Fibroblast of the conjunctiva (primary cell): ENCODE measurements around the gene SLC9A9.
A peak's percentile ranks its signal among the peaks of the same experiment; 100 is the strongest.

Experiments used
- DNase-seq: peaks from one replicate; pipeline ENCODE4 v3.0.0-alpha.2; 2010; ENCODE audit warnings: low read depth

SLC9A9 gene

GRCh38 chr3:143243686-143244085 lies 604.6 kb downstream of the SLC9A9 start:
- no peak for DNase-seq

GRCh38 chr3:143242691-143243090 lies 605.6 kb downstream of the SLC9A9 start:
- DNase-seq = no peak

- DNase-seq = no peak
Observed at GRCh38 chr3:143242101-143242500, 606.2 kb downstream of the SLC9A9 start.

GRCh38 chr3:143241481-143241951 lies 606.8 kb downstream of the SLC9A9 start:
- peak; percentile 54 for DNase-seq

- no peak for DNase-seq
Observed at GRCh38 chr3:143240886-143241285, 607.4 kb downstream of the SLC9A9 start.

GRCh38 chr3:143239031-143239430 lies 609.2 kb downstream of the SLC9A9 start:
- no peak for DNase-seq

- DNase-seq = no peak
Observed at GRCh38 chr3:143237077-143237627, 611.1 kb downstream of the SLC9A9 start.

GRCh38 chr3:143236226-143236964 lies 611.9 kb downstream of the SLC9A9 start:
- no peak for DNase-seq

- no peak for DNase-seq
Observed at GRCh38 chr3:143235614-143236204, 612.6 kb downstream of the SLC9A9 start.

GRCh38 chr3:143234526-143234925 lies 613.7 kb downstream of the SLC9A9 start:
- no peak for DNase-seq

GRCh38 chr3:143232981-143233380 lies 615.3 kb downstream of the SLC9A9 start:
- no peak for DNase-seq

GRCh38 chr3:143228405-143228804 lies 619.9 kb downstream of the SLC9A9 start:
- DNase-seq = no peak

- no peak for DNase-seq
Observed at GRCh38 chr3:143226678-143227291, 621.5 kb downstream of the SLC9A9 start.

GRCh38 chr3:143224716-143225115 lies 623.6 kb downstream of the SLC9A9 start:
- DNase-seq = no peak

- no peak for DNase-seq
Observed at GRCh38 chr3:143222981-143223380, 625.3 kb downstream of the SLC9A9 start.

- no peak for DNase-seq
Observed at GRCh38 chr3:143222505-143222904, 625.8 kb downstream of the SLC9A9 start.

- DNase-seq = no peak
Observed at GRCh38 chr3:143221446-143221845, 626.8 kb downstream of the SLC9A9 start.

- DNase-seq = no peak
Observed at GRCh38 chr3:143220741-143221140, 627.5 kb downstream of the SLC9A9 start.

- no peak for DNase-seq
Observed at GRCh38 chr3:143218166-143218835, 630.0 kb downstream of the SLC9A9 start.

GRCh38 chr3:143217283-143217682 lies 631.0 kb downstream of the SLC9A9 start:
- DNase-seq = no peak

GRCh38 chr3:143216709-143217182 lies 631.5 kb downstream of the SLC9A9 start:
- no peak for DNase-seq
